ENCODE data around the gene ACKR1. TPM values are rescaled to one million over a fixed set of nuclear protein-coding genes. Genes with fewer than 3 reads are reported as not detected.

Gene ACKR1, protein sequence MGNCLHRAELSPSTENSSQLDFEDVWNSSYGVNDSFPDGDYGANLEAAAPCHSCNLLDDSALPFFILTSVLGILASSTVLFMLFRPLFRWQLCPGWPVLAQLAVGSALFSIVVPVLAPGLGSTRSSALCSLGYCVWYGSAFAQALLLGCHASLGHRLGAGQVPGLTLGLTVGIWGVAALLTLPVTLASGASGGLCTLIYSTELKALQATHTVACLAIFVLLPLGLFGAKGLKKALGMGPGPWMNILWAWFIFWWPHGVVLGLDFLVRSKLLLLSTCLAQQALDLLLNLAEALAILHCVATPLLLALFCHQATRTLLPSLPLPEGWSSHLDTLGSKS
- total RNA-seq, result not detected in 2 replicates

GRCh38 chr1:159204161-159205141, at the start of gene ACKR1:
Gene ACKR1, plus strand, starts transcription at chr1:159204875. Its CDS starts 85 bp downstream, at chr1:159204960.

GRCh38 chr1:159171254-159171687, 33.4 kb upstream of the ACKR1 start, which contains the start of gene CADM3:
Gene CADM3, plus strand, starts transcription at chr1:159171615. Its CDS starts 151 bp downstream, at chr1:159171766.

Small RNAs within 50 kb of the gene (small RNA-seq; reads per million reads assigned to genes)
- gene RNA5SP60, result not detected

Other genes with a start within 250 kb of the ACKR1 start
- 48.9 and 69.9 TPM in 2 replicates for gene IFI16, start 195.0 kb upstream of the ACKR1 start, total RNA-seq
- gene AIM2, start 128.1 kb upstream of the ACKR1 start, total RNA-seq, result not detected in 2 replicates
- 0.26 and 1.2 TPM in 2 replicates for gene CADM3, start 33.3 kb upstream of the ACKR1 start, total RNA-seq
- gene FCER1A, start 97.5 kb downstream of the ACKR1 start, total RNA-seq, result not detected in 2 replicates
- not detected in 2 replicates for gene OR10J4, start 227.3 kb downstream of the ACKR1 start, total RNA-seq
- not detected in 2 replicates for gene OR10J1, start 234.8 kb downstream of the ACKR1 start, total RNA-seq